Urinary bladder (tissue), 4 donors: ENCODE data around the gene IGSF9B. TPM values are rescaled to one million over a fixed set of nuclear protein-coding genes. Genes with fewer than 3 reads are reported as not detected.
"Not testable (repeated sequence)": the region's sequence is repeated elsewhere in the genome, so short reads cannot be mapped to it uniquely, and the experiment has no call there.

Source experiments
- DNase-seq: peaks from one replicate; pipeline ENCODE4 v3.0.0-alpha.2; 2015; ENCODE audit errors: extremely low spot score
- H3K27ac ChIP-seq: one replicate; pipeline ENCODE4 v1.5.1; 2013; ENCODE audit warnings: low read depth, mild to moderate bottlenecking, moderate library complexity
- H3K36me3 ChIP-seq: one replicate; pipeline ENCODE4 v1.6.1; 2013; ENCODE audit warnings: mild to moderate bottlenecking, moderate library complexity; ENCODE audit not compliant: insufficient read depth
- H3K4me1 ChIP-seq: one replicate; pipeline ENCODE4 v1.6.1; 2013; ENCODE audit warnings: mild to moderate bottlenecking, moderate library complexity; ENCODE audit not compliant: insufficient read depth
- H3K4me3 ChIP-seq: one replicate; pipeline ENCODE4 v1.5.1; 2013; ENCODE audit warnings: low read depth, low read length
- WGBS: extraction: QIAGEN DNeasy Blood & Tissue Kit; methylation state at CpG from one replicate; pipeline ENCODE4 v1.1.7; 2013; 5-methylcytosine and 5-hydroxymethylcytosine counted together
- polyA plus RNA-seq: library from polyadenylated mRNA; stranded (reverse); fragments of 200-250 nt; gene quantifications from one replicate; pipeline ENCODE4 v1.2.3, GENCODE V29; 2013
- total RNA-seq: library from RNA; depleted of rRNA; stranded (reverse); fragments of >200 nt; gene quantifications from one replicate; pipeline ENCODE4 v1.2.3, GENCODE V29; 2014
- donor health status: healthy with polysubstance abuse.
- donor health status: healthy.

IGSF9B gene
- total RNA-seq (11.4 TPM), polyA plus RNA-seq (14.0 TPM)

- Histone ChIP-seq H3K27ac (no peak within 1 kb of the TSS), H3K4me3 (peak within 1 kb of the TSS; percentile 52), H3K4me1 (no peaks in the 10 kb centered on the region), H3K36me3 (no peaks in the 10 kb centered on the region)
- DNase-seq = no peak
- under 1% methylated on average over 100 of the region's 100 CpGs for WGBS
Observed at GRCh38 chr11:133956650-133957633, at the start of gene IGSF9B. TSS of gene IGSF9B (minus strand) at chr11:133956968. CDS start at chr11:133956754, 214 bp downstream.

GRCh38 chr11:134004496-134005172 lies 47.9 kb upstream of the IGSF9B start:
- DNase-seq = no peak
- 29% methylated on average over 10 of the region's 10 CpGs for WGBS
- Histone ChIP-seq H3K4me1 (no peaks in the 10 kb centered on the region), H3K4me3 (no peak overlapping the region), H3K27ac (no peak overlapping the region), H3K36me3 (no peaks in the 10 kb centered on the region)

GRCh38 chr11:134003792-134004495 lies 47.2 kb upstream of the IGSF9B start:
- Histone ChIP-seq H3K4me1 (no peaks in the 10 kb centered on the region), H3K4me3 (no peak overlapping the region), H3K36me3 (no peaks in the 10 kb centered on the region), H3K27ac (no peak overlapping the region)
- no peak for DNase-seq
- WGBS = 41% methylated on average over 9 of the region's 9 CpGs

- 95% methylated on average over 37 of the region's 37 CpGs for WGBS
- H3K4me1 ChIP-seq, DNase-seq, H3K4me3 ChIP-seq, H3K36me3 ChIP-seq, H3K27ac ChIP-seq: not testable (repeated sequence)
Observed at GRCh38 chr11:134002819-134003218, 46.1 kb upstream of the IGSF9B start.

GRCh38 chr11:134002338-134002737 lies 45.6 kb upstream of the IGSF9B start:
- H3K4me1 ChIP-seq, H3K36me3 ChIP-seq, H3K27ac ChIP-seq, H3K4me3 ChIP-seq, DNase-seq: not testable (repeated sequence)
- 60% methylated on average over 10 of the region's 10 CpGs for WGBS

GRCh38 chr11:134001596-134001995 lies 44.8 kb upstream of the IGSF9B start:
- 85% methylated on average over 6 of the region's 6 CpGs for WGBS
- no peaks in the 10 kb centered on the region for H3K36me3 ChIP-seq
- H3K4me3 ChIP-seq = no peak overlapping the region
- H3K27ac ChIP-seq = no peak overlapping the region
- H3K4me1 ChIP-seq = no peaks in the 10 kb centered on the region
- DNase-seq = no peak

- 72% methylated on average over 6 of the region's 6 CpGs for WGBS
- Histone ChIP-seq H3K36me3 (no peaks in the 10 kb centered on the region), H3K27ac (no peak overlapping the region), H3K4me3 (no peak overlapping the region), H3K4me1 (no peaks in the 10 kb centered on the region)
- DNase-seq = no peak
Observed at GRCh38 chr11:134001088-134001487, 44.3 kb upstream of the IGSF9B start.

- Histone ChIP-seq H3K27ac (no peak overlapping the region), H3K4me3 (no peak overlapping the region), H3K4me1 (no peaks in the 10 kb centered on the region), H3K36me3 (no peaks in the 10 kb centered on the region)
- no peak for DNase-seq
- WGBS = 72% methylated on average over 11 of the region's 11 CpGs
Observed at GRCh38 chr11:133999355-133999754, 42.6 kb upstream of the IGSF9B start.

- Histone ChIP-seq H3K4me1 (no peaks in the 10 kb centered on the region), H3K36me3 (no peaks in the 10 kb centered on the region), H3K27ac (no peak overlapping the region), H3K4me3 (no peak overlapping the region)
- WGBS = 75% methylated on average over 5 of the region's 5 CpGs
- DNase-seq = no peak
Observed at GRCh38 chr11:133997554-133997953, 40.8 kb upstream of the IGSF9B start.

GRCh38 chr11:133996671-133997070 lies 39.9 kb upstream of the IGSF9B start:
- 83% methylated on average over 10 of the region's 10 CpGs for WGBS
- H3K4me3 ChIP-seq = no peak overlapping the region
- H3K27ac ChIP-seq = no peak overlapping the region
- DNase-seq = no peak
- H3K4me1 ChIP-seq = no peaks in the 10 kb centered on the region
- H3K36me3 ChIP-seq = no peaks in the 10 kb centered on the region

GRCh38 chr11:133995066-133995465 lies 38.3 kb upstream of the IGSF9B start:
- 79% methylated on average over 8 of the region's 8 CpGs for WGBS
- H3K27ac ChIP-seq = no peak overlapping the region
- no peak for DNase-seq

GRCh38 chr11:133993921-133994320 lies 37.2 kb upstream of the IGSF9B start:
- WGBS = 93% methylated on average over 13 of the region's 13 CpGs

More at GRCh38 chr11:133995066-133995465, 38.3 kb upstream of the IGSF9B start:
- no peak overlapping the region for H3K4me3 ChIP-seq
- H3K4me1 ChIP-seq = no peaks in the 10 kb centered on the region
- no peaks in the 10 kb centered on the region for H3K36me3 ChIP-seq

GRCh38 chr11:133993107-133993506 lies 36.3 kb upstream of the IGSF9B start:
- WGBS = 84% methylated on average over 7 of the region's 7 CpGs
- H3K36me3 ChIP-seq = no peaks in the 10 kb centered on the region
- H3K27ac ChIP-seq = no peak overlapping the region
- no peak for DNase-seq
- H3K4me1 ChIP-seq = no peaks in the 10 kb centered on the region
- no peak overlapping the region for H3K4me3 ChIP-seq

More at GRCh38 chr11:133993921-133994320, 37.2 kb upstream of the IGSF9B start:
- DNase-seq = no peak
- no peak overlapping the region for H3K4me3 ChIP-seq
- H3K4me1 ChIP-seq = no peaks in the 10 kb centered on the region
- no peaks in the 10 kb centered on the region for H3K36me3 ChIP-seq
- H3K27ac ChIP-seq = no peak overlapping the region
